AG10803 (cell line): Measurements from ENCODE around the gene DUOX1.

Experiments used
- DNase-seq: peaks from one replicate; pipeline ENCODE4 v3.0.0; 2010; ENCODE audit warnings: low read depth
- H3K4me3 ChIP-seq: 2 replicates; pipeline ENCODE4 v1.5.1; 2011; ENCODE audit warnings: mild to moderate bottlenecking, low read length, control low read depth
- TF ChIP-seq, protein P1 (sequence below): conservative IDR thresholded peaks from 2 replicates; pipeline ENCODE4 v1.5.1; 2011; ENCODE audit warnings: mild to moderate bottlenecking, low read length, control low read depth, inconsistent platforms

DUOX1 gene

DNA sequence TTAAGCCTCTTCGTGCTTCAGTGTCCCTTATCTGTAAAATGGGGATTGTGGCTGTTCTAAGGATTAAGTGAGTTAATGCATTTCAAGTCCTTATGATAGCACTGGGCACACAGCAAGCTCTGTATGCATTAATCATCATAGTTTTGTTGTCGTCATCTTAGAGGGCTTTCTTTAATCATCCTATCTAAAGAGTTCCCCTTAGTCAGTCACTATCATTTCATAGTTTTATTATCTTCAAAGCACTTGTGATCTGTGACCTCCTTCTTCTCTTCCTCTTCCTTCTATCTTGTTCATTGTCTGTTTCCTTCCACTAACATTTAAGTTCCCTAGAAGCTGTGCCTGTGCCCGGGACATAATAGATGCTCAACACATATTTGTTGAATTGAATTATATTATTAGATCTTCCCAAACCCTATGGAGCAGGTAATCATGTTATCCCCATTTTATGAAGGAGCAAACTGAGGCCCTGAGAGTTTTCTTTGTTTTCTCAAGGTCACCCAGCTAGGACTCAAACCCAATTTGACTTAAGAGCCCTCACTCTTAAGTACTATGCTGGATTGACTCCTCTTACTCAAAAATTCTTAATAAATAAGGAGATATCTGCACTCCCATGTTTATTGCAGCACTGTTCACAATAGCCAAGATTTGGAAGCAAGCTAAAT, 40.0 kb upstream of the DUOX1 start:
- no peak overlapping the region for H3K4me3 ChIP-seq
- no peak for DNase-seq
- TF ChIP-seq, protein P1, sequence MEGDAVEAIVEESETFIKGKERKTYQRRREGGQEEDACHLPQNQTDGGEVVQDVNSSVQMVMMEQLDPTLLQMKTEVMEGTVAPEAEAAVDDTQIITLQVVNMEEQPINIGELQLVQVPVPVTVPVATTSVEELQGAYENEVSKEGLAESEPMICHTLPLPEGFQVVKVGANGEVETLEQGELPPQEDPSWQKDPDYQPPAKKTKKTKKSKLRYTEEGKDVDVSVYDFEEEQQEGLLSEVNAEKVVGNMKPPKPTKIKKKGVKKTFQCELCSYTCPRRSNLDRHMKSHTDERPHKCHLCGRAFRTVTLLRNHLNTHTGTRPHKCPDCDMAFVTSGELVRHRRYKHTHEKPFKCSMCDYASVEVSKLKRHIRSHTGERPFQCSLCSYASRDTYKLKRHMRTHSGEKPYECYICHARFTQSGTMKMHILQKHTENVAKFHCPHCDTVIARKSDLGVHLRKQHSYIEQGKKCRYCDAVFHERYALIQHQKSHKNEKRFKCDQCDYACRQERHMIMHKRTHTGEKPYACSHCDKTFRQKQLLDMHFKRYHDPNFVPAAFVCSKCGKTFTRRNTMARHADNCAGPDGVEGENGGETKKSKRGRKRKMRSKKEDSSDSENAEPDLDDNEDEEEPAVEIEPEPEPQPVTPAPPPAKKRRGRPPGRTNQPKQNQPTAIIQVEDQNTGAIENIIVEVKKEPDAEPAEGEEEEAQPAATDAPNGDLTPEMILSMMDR, result no peak

DNA sequence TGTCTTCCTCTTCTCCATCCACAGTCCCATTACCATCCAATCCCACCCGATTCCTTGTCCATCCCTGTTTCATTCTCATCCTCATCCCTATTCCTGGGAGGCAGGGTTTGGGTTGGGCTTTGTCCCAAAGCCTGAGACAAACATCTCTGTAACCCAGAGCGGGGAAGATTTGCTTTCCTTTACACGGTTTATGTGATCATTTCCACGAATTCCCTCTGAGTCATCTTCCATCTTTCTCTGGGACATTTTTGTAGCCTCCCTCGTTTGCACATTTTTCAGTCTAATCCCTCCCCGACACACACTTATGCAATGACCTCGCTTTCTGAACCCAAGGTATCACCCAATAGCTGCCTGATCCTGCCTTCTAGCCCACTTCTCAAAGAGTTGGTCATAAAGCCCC, 38.6 kb upstream of the DUOX1 start:
- H3K4me3 ChIP-seq, result no peak overlapping the region
- peak; percentile 63 for DNase-seq
- TF ChIP-seq, protein P1, result no peak

DNA sequence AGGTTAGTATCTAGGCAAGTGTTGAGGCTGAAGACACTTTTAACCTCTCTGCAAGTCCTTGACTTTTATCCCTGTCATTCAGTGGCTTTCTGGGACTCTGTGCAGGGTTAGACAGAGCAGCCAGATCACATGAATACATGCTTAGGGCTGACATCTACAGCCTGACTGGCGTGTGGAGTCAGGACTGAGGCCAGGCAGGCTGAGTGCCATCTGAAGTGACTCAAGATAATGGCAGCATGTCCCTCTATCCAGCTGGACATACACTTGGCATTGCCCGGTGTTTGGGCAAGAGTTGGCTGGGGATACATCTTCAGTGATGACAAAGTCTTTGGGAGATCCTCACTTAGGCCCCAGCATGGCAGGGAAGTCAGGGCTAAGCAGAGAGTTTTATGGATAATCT, 38.2 kb upstream of the DUOX1 start:
- TF ChIP-seq, protein P1, result no peak
- H3K4me3 ChIP-seq, result no peak overlapping the region
- peak; percentile 43 for DNase-seq

DNA sequence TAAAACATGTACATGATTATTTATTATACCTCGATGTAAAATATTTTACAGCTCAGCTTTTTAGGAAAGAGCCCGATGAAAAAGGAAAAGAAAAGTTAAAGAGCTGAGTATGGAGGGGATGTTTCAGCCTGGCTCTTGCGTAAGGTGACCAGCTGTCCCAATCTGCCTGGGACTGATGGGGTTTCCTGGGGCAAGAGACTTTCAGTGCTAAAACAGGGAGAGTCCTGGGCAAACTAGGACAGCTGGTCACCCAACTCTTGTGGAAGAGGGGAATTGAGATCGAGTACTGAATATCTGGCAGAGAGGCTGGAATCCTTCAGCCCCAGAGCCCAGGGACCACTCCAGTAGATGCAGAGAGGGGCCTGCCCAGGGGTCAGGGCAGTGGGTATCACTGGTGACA, 36.8 kb upstream of the DUOX1 start:
- TF ChIP-seq, protein P1, result no peak
- no peak overlapping the region for H3K4me3 ChIP-seq
- DNase-seq, result no peak

DNA sequence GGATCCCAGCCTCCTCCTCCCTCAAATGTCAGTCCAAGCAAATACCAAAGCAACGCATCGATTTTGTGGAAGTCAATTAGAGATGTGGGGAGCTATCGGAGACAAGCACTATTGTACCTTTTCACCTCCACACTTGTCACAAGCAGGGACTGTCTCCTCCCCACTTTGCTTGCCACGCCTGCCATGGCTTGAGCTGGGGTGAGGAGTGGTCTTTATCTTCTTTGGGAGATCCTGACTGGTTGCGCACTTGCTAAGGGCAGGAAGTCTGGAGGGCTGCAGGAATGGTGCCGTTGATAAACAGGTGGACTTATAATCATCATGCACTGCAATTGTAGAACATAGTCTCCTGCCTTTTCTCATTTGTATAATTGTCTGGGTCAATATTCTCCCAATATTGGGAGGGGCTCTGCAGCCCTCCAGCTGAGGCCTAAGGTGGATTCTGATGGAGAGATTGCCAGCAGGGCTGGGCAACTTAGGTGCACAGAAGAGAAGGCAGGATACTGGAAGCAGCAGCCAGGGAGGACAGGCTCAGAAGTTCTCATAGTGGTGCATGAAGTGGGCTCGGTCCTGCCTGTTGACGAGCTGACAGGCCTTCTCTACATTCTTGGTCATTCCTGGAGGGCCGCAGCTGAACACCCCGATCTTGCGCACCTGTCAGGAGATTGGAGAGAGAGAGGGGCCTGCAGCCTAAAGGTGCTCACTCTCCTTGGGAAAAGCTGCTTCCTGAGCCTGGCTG, 36.0 kb upstream of the DUOX1 start:
- no peak overlapping the region for H3K4me3 ChIP-seq
- TF ChIP-seq, protein P1, result no peak
- no peak for DNase-seq

DNA sequence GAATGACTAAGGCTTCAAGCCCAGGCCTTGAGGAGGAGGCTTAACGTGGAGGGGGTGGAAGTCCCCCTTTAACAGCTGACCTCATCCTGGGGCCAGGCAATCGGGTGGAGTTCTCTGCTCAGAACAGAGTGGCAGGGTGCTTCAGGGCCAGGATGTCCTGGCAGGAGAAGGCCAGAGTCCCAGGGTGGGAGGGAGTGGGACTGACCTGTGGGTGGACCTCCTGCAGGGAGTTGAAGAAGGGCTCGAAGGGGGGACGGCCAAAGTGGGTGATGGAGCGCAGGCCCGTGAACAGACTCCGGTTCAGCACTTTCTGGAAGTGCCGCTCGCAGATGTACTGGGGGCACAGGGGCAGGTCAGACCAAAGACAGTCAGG, 35.5 kb upstream of the DUOX1 start:
- DNase-seq, result no peak
- TF ChIP-seq, protein P1, result no peak
- H3K4me3 ChIP-seq, result no peak overlapping the region

DNA sequence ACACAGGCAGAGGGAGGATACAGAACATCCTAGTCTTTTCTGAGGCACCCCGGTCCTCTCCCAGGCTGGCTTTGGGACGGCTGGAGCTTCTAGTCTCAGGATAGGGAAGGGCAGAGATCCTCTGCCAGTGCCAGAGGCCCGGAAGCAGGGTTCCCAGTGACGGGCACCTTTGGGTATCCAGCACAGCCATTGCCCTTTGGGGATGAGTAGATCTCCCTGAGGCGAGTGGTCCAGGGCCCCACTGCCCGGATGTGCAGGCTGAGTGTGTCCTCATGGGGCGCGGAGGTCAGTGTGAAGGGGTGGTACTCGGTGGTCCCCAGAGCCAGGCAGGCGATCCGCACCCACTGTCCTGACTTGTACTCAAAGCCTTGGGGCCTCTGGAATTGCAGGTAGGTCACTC, 34.1 kb upstream of the DUOX1 start:
- DNase-seq, result no peak
- TF ChIP-seq, protein P1, result no peak
- no peak overlapping the region for H3K4me3 ChIP-seq
